B cell (primary cell): ENCODE data around the gene IGLON5. TPM values are rescaled to one million over a fixed set of nuclear protein-coding genes. Genes with fewer than 3 reads are reported as not detected.

Experiments
- ATAC-seq: fragments of 200-7000 bp; cut with Tn5 transposase; one replicate; pipeline ENCODE4 v1.10.0; 2021; ENCODE audit warnings: low read depth, mild to moderate bottlenecking, moderate number of reproducible peaks, moderate library complexity
- CTCF ChIA-PET: fragments of 350-600 bp; sonication (Branson Sonifier 250); formaldehyde crosslinking; loops from one replicate; lab custom pipeline; 2021; ENCODE audit warnings: antibody characterized with exemption, inconsistent platforms; lab: Charles Lee
- POLR2A ChIA-PET: fragments of 350-600 bp; sonication (Branson Sonifier 250); formaldehyde crosslinking; loops from one replicate; lab custom pipeline; 2021; ENCODE audit warnings: antibody characterized with exemption; lab: Charles Lee
- DNase-seq: peaks from one replicate; pipeline ENCODE4 v3.0.0; 2013
- H2AFZ ChIP-seq: 2 replicates; pipeline ENCODE4 v1.6.1; 2012; ENCODE audit warnings: mild to moderate bottlenecking, low read depth, low read length; ENCODE audit not compliant: insufficient read depth, poor library complexity, severe bottlenecking
- H3K27ac ChIP-seq, 2 donors: 1 replicate in 1 of 2; 2 replicates in 1 of 2; pipeline ENCODE4 v1.5.1; 2012 to 2013; ENCODE audit warnings: low read length in 2 of 2, mild to moderate bottlenecking in 2 of 2, moderate library complexity in 1 of 2
- H3K27me3 ChIP-seq, 4 experiments: fragments of 200-600 bp in 1 of 4; sonication (generic) in 1 of 4; replicated peaks in 1 of 4; 1 replicate in 2 of 4; 2 replicates in 2 of 4; pipeline versions ENCODE4 v1.6.1 to v1.7.0; 2013 to 2016; ENCODE audit warnings: low read length in 3 of 4, mild to moderate bottlenecking in 2 of 4, mixed read lengths in 1 of 4, moderate library complexity in 1 of 4; ENCODE audit not compliant: insufficient read depth in 4 of 4, control insufficient read depth in 3 of 4; ENCODE audit errors: control extremely low read depth in 1 of 4
- H3K36me3 ChIP-seq, 2 experiments: replicated peaks in 1 of 2; 1 replicate in 1 of 2; 2 replicates in 1 of 2; pipeline versions ENCODE4 v1.6.1 to v1.7.1; 2013; ENCODE audit warnings: low read length in 1 of 2; ENCODE audit not compliant: insufficient read depth in 2 of 2, control insufficient read depth in 1 of 2; ENCODE audit errors: control extremely low read depth in 1 of 2, extremely low read depth in 1 of 2
- H3K4me1 ChIP-seq, 2 donors: fragments of 200-600 bp in 1 of 2; sonication (generic) in 1 of 2; 1 replicate in 1 of 2; 2 replicates in 1 of 2; pipeline versions ENCODE4 v1.5.1 to v1.6.1; 2013 to 2017; ENCODE audit warnings: low read length in 2 of 2; ENCODE audit not compliant: control insufficient read depth in 2 of 2, insufficient read depth in 2 of 2
- H3K4me2 ChIP-seq: replicated peaks from 2 replicates; pipeline ENCODE3; 2012; ENCODE audit warnings: mild to moderate bottlenecking, low read depth, low read length; ENCODE audit not compliant: poor library complexity, severe bottlenecking
- H3K4me3 ChIP-seq, 5 experiments: fragments of 200-600 bp in 1 of 5; sonication (generic) in 1 of 5; 1 replicate in 3 of 5; 2 replicates in 2 of 5; pipeline versions ENCODE4 v1.5.1 to v1.7.0; 2011 to 2016; ENCODE audit warnings: low read length in 4 of 5, mild to moderate bottlenecking in 4 of 5, low read depth in 2 of 5, control low read depth in 1 of 5, moderate library complexity in 1 of 5; ENCODE audit not compliant: insufficient read depth in 1 of 5; ENCODE audit errors: control extremely low read depth in 1 of 5, extremely low read depth in 1 of 5
- H3K79me2 ChIP-seq: fragments of 200-600 bp; sonication (generic); one replicate; pipeline ENCODE4 v1.6.0; 2016; ENCODE audit warnings: low read length; ENCODE audit not compliant: control insufficient read depth, insufficient read depth
- H3K9ac ChIP-seq: fragments of 200-600 bp; sonication (generic); 2 replicates; pipeline ENCODE4 v1.6.1; 2017; ENCODE audit warnings: mild to moderate bottlenecking, low read length, moderate library complexity
- H3K9me3 ChIP-seq, 3 donors: one replicate each; pipeline versions ENCODE4 v1.6.1 to v1.7.1; 2013; ENCODE audit warnings: low read length in 2 of 3; ENCODE audit not compliant: control insufficient read depth in 2 of 3, insufficient read depth in 1 of 3; ENCODE audit errors: control extremely low read depth in 1 of 3
- H4K20me1 ChIP-seq: 2 replicates; pipeline ENCODE4 v1.6.0; 2012; ENCODE audit warnings: mild to moderate bottlenecking, low read length; ENCODE audit not compliant: insufficient read depth, control insufficient read depth, poor library complexity, severe bottlenecking
- H3K27ac Mint-ChIP-seq: one replicate; pipeline ENCODE4 v1.8.0; 2021; ENCODE audit warnings: mixed read lengths
- H3K27me3 Mint-ChIP-seq: one replicate; pipeline ENCODE4 v1.8.0; 2021; ENCODE audit warnings: mixed read lengths
- H3K4me1 Mint-ChIP-seq: one replicate; pipeline ENCODE4 v1.8.0; 2021; ENCODE audit warnings: mixed read lengths
- H3K4me3 Mint-ChIP-seq: one replicate; pipeline ENCODE4 v1.8.0; 2021; ENCODE audit warnings: mixed read lengths
- H3K9me3 Mint-ChIP-seq: one replicate; pipeline ENCODE4 v1.8.0; 2022; ENCODE audit warnings: mixed read lengths; ENCODE audit not compliant: insufficient read depth
- CTCF ChIP-seq: fragments of 200-600 bp; IDR thresholded peaks from one replicate; pipeline ENCODE4 v1.8.0; 2022; ENCODE audit warnings: antibody characterized with exemption, mild to moderate bottlenecking
- EZH2 ChIP-seq: IDR thresholded peaks from 2 replicates; pipeline ENCODE4 v1.6.1; 2012; ENCODE audit warnings: borderline replicate concordance, low read depth, mild to moderate bottlenecking, moderate library complexity, low read length; ENCODE audit not compliant: insufficient read depth, poor library complexity, severe bottlenecking
- WGBS: methylation state at CpG from one replicate; pipeline ENCODE4 v1.1.5; 2013; ENCODE audit warnings: missing lambda C conversion rate; ENCODE audit not compliant: insufficient coverage; 5-methylcytosine and 5-hydroxymethylcytosine counted together
- intact Hi-C: fragments of 100-400 bp; cut with micrococcal nuclease; formaldehyde crosslinking; loops from one replicate; pipeline ENCODE4 v1.10.0; 2022
- polyA plus RNA-seq: library from polyadenylated mRNA; depleted of rRNA; stranded (reverse); fragments of >200 nt; gene quantifications from 2 replicates; pipeline ENCODE4 v1.2.3, GENCODE V29; 2012
- total RNA-seq, 2 donors: library from RNA; stranded (reverse); fragments of 120-200 nt in 1 of 2; gene quantifications; 1 replicate in 1 of 2; 2 replicates in 1 of 2; pipeline versions ENCODE4 v1.2.3 to v1.2.4, GENCODE V29; 2013 to 2022

Gene IGLON5
- total and polyA plus RNA-seq, 2 donors (not counting 1 experiment from before 2014, with no cell fraction given): not detected

GRCh38 chr19:51271067-51271466 lies 40.4 kb upstream of the IGLON5 start:
- ChIA-PET POLR2A (no interaction called here), CTCF (interaction anchor here (1.0 kb wide), 1 partner anchor 11 kb away, joined by 4 read pairs; no protein-coding TSS in a partner anchor)
- Histone ChIP-seq H3K27me3 (peaks cover 0 to 7% (median 2%) of the 10 kb centered on the region in 4 experiments), H3K36me3 (no peaks in the 10 kb centered on the region), H2AFZ (no peak overlapping the region), H3K4me2 (no peak overlapping the region), H3K79me2 (no peaks in the 10 kb centered on the region), H3K4me3 (no peak overlapping the region), H4K20me1 (no peaks in the 10 kb centered on the region), H3K4me1 (no peaks in the 10 kb centered on the region), H3K27ac (no peak overlapping the region), H3K9me3 (peaks cover 0 to 7% (median 0%) of the 10 kb centered on the region in 3 donors), H3K9ac (no peak overlapping the region)
- H3K4me3 Mint-ChIP-seq: no peak overlapping the region
- TF ChIP-seq CTCF: no peak
- TF ChIP-seq EZH2: no peak
- H3K27ac Mint-ChIP-seq: no peak overlapping the region
- H3K27me3 Mint-ChIP-seq: peaks cover 16% of the 10 kb centered on the region
- ATAC-seq (no peak), DNase-seq (no peak)
- intact Hi-C loops: no loop called here
- 68% methylated on average over 26 of the region's 26 CpGs for WGBS
- no peaks in the 10 kb centered on the region for H3K9me3 Mint-ChIP-seq
- no peaks in the 10 kb centered on the region for H3K4me1 Mint-ChIP-seq

GRCh38 chr19:51272183-51272810 lies 39.1 kb upstream of the IGLON5 start:
- CTCF ChIA-PET: no interaction called here
- Histone ChIP-seq H2AFZ (no peak overlapping the region), H3K4me2 (no peak overlapping the region), H3K79me2 (no peaks in the 10 kb centered on the region), H3K4me3 (no peak overlapping the region), H3K9me3 (peaks cover 0 to 8% (median 0%) of the 10 kb centered on the region in 3 donors), H3K27me3 (peaks cover 0 to 7% (median 2%) of the 10 kb centered on the region in 4 experiments), H3K4me1 (no peaks in the 10 kb centered on the region), H3K27ac (no peak overlapping the region), H4K20me1 (no peaks in the 10 kb centered on the region), H3K36me3 (no peaks in the 10 kb centered on the region), H3K9ac (no peak overlapping the region)
- ATAC-seq (no peak), DNase-seq (no peak)
- H3K27me3 Mint-ChIP-seq: peaks cover 18% of the 10 kb centered on the region
- H3K4me1 Mint-ChIP-seq: no peaks in the 10 kb centered on the region
- TF ChIP-seq EZH2 (no peak), CTCF (no peak)
- 32% methylated on average over 4 of the region's 6 CpGs for WGBS
- POLR2A ChIA-PET: no interaction called here
- intact Hi-C loops: no loop called here
- H3K9me3 Mint-ChIP-seq: peaks cover 4% of the 10 kb centered on the region
- no peak overlapping the region for H3K27ac Mint-ChIP-seq
- no peak overlapping the region for H3K4me3 Mint-ChIP-seq
